ENCODE results near the gene FFAR3.
"Not testable (repeated sequence)": the region's sequence is repeated elsewhere in the genome, so short reads cannot be mapped to it uniquely, and the experiment has no call there.

The FFAR3 gene

DNA sequence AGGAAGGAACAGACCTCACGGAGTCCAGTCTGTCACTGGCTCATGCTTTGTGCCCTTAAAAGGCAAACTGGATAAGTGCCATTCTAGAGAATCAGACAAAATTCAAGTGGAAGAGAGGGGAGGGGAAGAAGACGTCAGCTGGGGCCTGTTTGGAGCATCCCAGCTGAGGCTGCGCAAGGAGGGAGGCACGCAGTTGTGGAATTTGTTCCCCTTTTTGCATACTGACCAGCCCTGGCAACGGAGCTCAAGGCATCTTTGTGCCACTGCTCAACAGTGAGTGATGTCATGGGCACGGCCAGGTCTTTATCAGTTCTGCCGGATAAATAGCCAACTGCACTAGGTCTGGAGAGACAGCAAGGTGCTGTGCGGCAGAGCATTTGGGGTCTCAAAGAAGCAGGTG is 12.5 kb downstream of the FFAR3 start, which contains the start of gene GPR42:
Gene GPR42, plus strand, starts transcription at position 347 of the 400 bp plus-strand sequence. CDS start 292 bp downstream, outside the sequence.
- Histone ChIP-seq H3K9ac (ENCODE audit: insufficient read length, low read depth) (no peak within 1 kb of the TSS), H3K27me3 (ENCODE audit: insufficient read depth, insufficient read length) (no peaks in the 10 kb centered on the region), H3K9me3 (ENCODE audit: insufficient read depth, low read length) (no peaks in the 10 kb centered on the region), H3K4me3 (ENCODE audit: insufficient read length, low read depth) (no peak within 1 kb of the TSS), H3K36me3 (ENCODE audit: insufficient read depth, insufficient read length, low read length) (no peaks in the 10 kb centered on the region), H3K4me1 (ENCODE audit: insufficient read depth, insufficient read length) (no peaks in the 10 kb centered on the region)
- TF ChIP-seq SUZ12 (IDR thresholded peaks at IDR 0.05; ENCODE audit: extremely low read depth, insufficient read depth, insufficient read length) (no peak), ZNF274 (IDR thresholded peaks at IDR 0.05; ENCODE audit: low read depth, low read length) (no peak), YY1 (IDR thresholded peaks at IDR 0.05; ENCODE audit: insufficient read depth, insufficient read length) (no peak)
- DNase-seq (ENCODE audit: low read depth, low spot score) = no peak

GRCh38 chr19:35373492-35373891 is 15.2 kb downstream of the FFAR3 start:
- Histone ChIP-seq H3K36me3 (ENCODE audit: insufficient read depth, insufficient read length, low read length) (no peaks in the 10 kb centered on the region), H3K4me3 (ENCODE audit: insufficient read length, low read depth) (no peak overlapping the region), H3K9ac (ENCODE audit: insufficient read length, low read depth) (no peak overlapping the region), H3K4me1 (ENCODE audit: insufficient read depth, insufficient read length) (peaks cover 2% of the 10 kb centered on the region), H3K27me3 (ENCODE audit: insufficient read depth, insufficient read length) (no peaks in the 10 kb centered on the region), H3K9me3 (ENCODE audit: insufficient read depth, low read length) (no peaks in the 10 kb centered on the region)
- TF ChIP-seq SUZ12 (IDR thresholded peaks at IDR 0.05; ENCODE audit: extremely low read depth, insufficient read depth, insufficient read length) = no peak
- TF ChIP-seq ZNF274 (IDR thresholded peaks at IDR 0.05; ENCODE audit: low read depth, low read length) = no peak
- no peak for TF ChIP-seq YY1 (IDR thresholded peaks at IDR 0.05; ENCODE audit: insufficient read depth, insufficient read length)
- no peak for DNase-seq (ENCODE audit: low read depth, low spot score)

DNA sequence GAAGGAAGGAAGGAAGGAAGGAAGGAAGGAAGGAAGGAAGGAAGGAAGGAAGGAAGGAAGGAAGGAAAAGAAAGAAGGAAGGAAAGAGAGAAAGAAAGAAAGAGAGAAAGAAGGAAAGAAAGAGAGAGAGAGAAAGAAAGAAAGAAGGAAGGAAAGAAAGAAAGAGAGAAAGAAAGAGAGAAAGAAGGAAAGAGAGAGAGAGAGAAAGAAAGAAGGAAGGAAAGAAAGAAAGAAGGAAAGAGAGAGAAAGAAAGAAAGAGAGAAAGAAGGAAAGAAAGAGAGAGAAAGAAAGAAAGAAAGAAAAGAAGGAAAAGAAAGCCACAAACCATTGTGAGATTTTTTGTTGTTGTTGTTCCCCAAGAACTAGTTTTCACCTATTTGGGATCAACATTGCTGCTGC is 15.8 kb downstream of the FFAR3 start:
- H3K9ac ChIP-seq (ENCODE audit: insufficient read length, low read depth); H3K27me3 ChIP-seq (ENCODE audit: insufficient read depth, insufficient read length); H3K36me3 ChIP-seq (ENCODE audit: insufficient read depth, insufficient read length, low read length); H3K4me1 ChIP-seq (ENCODE audit: insufficient read depth, insufficient read length); H3K9me3 ChIP-seq (ENCODE audit: insufficient read depth, low read length); H3K4me3 ChIP-seq (ENCODE audit: insufficient read length, low read depth); DNase-seq (ENCODE audit: low read depth, low spot score): not testable (repeated sequence)

DNA sequence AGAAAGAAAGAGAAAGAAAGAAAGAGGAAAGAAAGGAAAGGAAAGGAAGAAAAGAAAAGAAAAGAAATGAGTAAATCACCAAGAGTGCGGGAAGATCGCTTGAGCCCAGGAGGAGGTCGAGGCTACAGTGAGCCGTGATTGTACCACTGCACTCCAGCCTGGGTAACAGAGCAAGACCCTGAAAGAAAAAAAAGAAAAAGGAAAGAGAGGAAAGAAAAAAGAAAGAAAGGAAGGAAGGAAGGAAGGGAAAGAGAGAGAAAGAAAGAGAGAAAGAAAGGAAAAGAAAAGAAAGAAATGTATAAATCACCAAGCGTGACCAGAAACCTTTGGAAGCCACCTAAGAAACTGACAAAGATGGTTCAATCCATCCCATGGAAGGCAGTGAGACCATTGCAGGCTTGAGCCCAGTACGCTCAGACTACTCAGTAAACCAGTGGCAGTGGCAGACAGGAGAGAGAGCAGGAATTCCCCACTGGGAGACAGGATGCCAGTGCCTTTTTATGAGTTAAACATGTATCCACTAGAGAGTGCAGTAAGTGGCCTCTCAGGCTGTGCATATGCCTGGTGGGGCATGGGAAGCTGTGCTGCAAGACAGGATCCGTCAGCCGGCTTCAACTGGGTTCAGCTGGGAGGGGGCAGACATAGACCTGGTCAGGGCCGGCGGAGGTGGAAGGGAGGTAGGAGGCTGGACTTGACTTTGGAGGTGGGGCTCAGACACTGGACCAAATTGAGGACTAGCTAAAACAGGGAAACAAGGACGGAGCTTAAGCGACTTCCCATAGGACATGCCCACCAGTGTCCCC is 17.4 kb downstream of the FFAR3 start:
- no peak for DNase-seq (ENCODE audit: low read depth, low spot score)
- no peaks in the 10 kb centered on the region for H3K9me3 ChIP-seq (ENCODE audit: insufficient read depth, low read length)
- H3K27me3 ChIP-seq (ENCODE audit: insufficient read depth, insufficient read length) = no peaks in the 10 kb centered on the region
- H3K4me1 ChIP-seq (ENCODE audit: insufficient read depth, insufficient read length) = peaks cover 2% of the 10 kb centered on the region
- H3K36me3 ChIP-seq (ENCODE audit: insufficient read depth, insufficient read length, low read length) = no peaks in the 10 kb centered on the region
- H3K4me3 ChIP-seq (ENCODE audit: insufficient read length, low read depth) = no peak overlapping the region
- no peak overlapping the region for H3K9ac ChIP-seq (ENCODE audit: insufficient read length, low read depth)
- no peak for TF ChIP-seq ZNF274 (IDR thresholded peaks at IDR 0.05; ENCODE audit: low read depth, low read length)
- no peak for TF ChIP-seq SUZ12 (IDR thresholded peaks at IDR 0.05; ENCODE audit: extremely low read depth, insufficient read depth, insufficient read length)
- no peak for TF ChIP-seq YY1 (IDR thresholded peaks at IDR 0.05; ENCODE audit: insufficient read depth, insufficient read length)

DNA sequence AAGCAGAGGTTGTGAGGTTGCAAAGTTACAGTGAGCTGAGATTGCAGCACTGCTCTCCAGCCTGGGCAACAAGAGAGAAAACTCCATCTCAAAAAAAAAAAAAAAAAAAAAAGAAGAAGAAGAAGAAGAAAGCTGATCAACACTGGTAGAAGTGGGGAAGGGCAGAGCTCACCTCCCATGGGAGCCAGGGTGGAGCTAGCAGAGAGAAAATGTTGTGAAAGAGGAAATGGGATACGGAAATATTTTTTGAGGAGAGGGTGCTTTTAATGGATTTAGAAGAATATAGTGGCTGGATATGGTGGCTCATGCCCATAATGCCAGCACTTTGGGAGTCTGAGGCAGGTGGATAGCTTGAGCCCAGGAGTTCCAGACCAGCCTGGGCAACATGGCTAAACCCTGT is 19.4 kb downstream of the FFAR3 start:
- Histone ChIP-seq H3K4me1 (ENCODE audit: insufficient read depth, insufficient read length) (peaks cover 2% of the 10 kb centered on the region), H3K36me3 (ENCODE audit: insufficient read depth, insufficient read length, low read length) (no peaks in the 10 kb centered on the region), H3K9me3 (ENCODE audit: insufficient read depth, low read length) (no peaks in the 10 kb centered on the region), H3K4me3 (ENCODE audit: insufficient read length, low read depth) (no peak overlapping the region), H3K9ac (ENCODE audit: insufficient read length, low read depth) (no peak overlapping the region), H3K27me3 (ENCODE audit: insufficient read depth, insufficient read length) (no peaks in the 10 kb centered on the region)
- DNase-seq (ENCODE audit: low read depth, low spot score) = no peak
- no peak for TF ChIP-seq YY1 (IDR thresholded peaks at IDR 0.05; ENCODE audit: insufficient read depth, insufficient read length)
- TF ChIP-seq SUZ12 (IDR thresholded peaks at IDR 0.05; ENCODE audit: extremely low read depth, insufficient read depth, insufficient read length) = no peak
- TF ChIP-seq ZNF274 (IDR thresholded peaks at IDR 0.05; ENCODE audit: low read depth, low read length) = no peak

- Histone ChIP-seq H3K4me1 (ENCODE audit: insufficient read depth, insufficient read length) (peaks cover 2% of the 10 kb centered on the region), H3K36me3 (ENCODE audit: insufficient read depth, insufficient read length, low read length) (no peaks in the 10 kb centered on the region), H3K27me3 (ENCODE audit: insufficient read depth, insufficient read length) (no peaks in the 10 kb centered on the region), H3K4me3 (ENCODE audit: insufficient read length, low read depth) (no peak overlapping the region), H3K9me3 (ENCODE audit: insufficient read depth, low read length) (no peaks in the 10 kb centered on the region), H3K9ac (ENCODE audit: insufficient read length, low read depth) (no peak overlapping the region)
- DNase-seq (ENCODE audit: low read depth, low spot score) = no peak
- TF ChIP-seq YY1 (IDR thresholded peaks at IDR 0.05; ENCODE audit: insufficient read depth, insufficient read length) (no peak), ZNF274 (IDR thresholded peaks at IDR 0.05; ENCODE audit: low read depth, low read length) (no peak), SUZ12 (IDR thresholded peaks at IDR 0.05; ENCODE audit: extremely low read depth, insufficient read depth, insufficient read length) (no peak)
Measured at GRCh38 chr19:35378356-35378755, 20.1 kb downstream of the FFAR3 start.

DNA sequence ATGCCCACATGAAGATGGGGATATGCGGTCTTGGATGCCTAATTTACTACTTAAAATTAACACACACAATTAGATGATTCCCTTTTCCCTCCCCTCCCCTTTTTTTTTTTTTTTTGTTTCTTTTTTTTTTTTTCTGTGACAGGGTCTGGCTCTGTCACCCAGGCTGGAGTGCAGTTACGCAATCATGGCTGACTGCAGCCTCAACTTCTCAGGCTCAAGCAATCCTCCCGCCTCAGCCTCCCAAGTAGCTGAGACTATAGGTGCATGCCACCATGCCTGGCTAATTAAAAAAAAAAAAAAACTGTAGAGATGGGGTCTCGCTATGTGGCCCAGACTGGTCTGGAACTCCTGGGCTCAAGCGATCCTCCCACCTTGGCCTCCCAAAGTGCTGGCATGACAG is 21.3 kb downstream of the FFAR3 start:
- H3K4me1 ChIP-seq (ENCODE audit: insufficient read depth, insufficient read length); H3K9ac ChIP-seq (ENCODE audit: insufficient read length, low read depth); H3K27me3 ChIP-seq (ENCODE audit: insufficient read depth, insufficient read length); H3K9me3 ChIP-seq (ENCODE audit: insufficient read depth, low read length); DNase-seq (ENCODE audit: low read depth, low spot score); H3K4me3 ChIP-seq (ENCODE audit: insufficient read length, low read depth); H3K36me3 ChIP-seq (ENCODE audit: insufficient read depth, insufficient read length, low read length): not testable (repeated sequence)
